ENCODE measurements around the gene DOK3.

DOK3 gene

GRCh38 chr5:177468685-177469628 is 40.7 kb downstream of the DOK3 start:
- peak; percentile 40 for DNase-seq (ENCODE audit: low spot score)
- FAIRE-seq = peak; percentile 23

GRCh38 chr5:177468329-177468684 is 41.3 kb downstream of the DOK3 start:
- DNase-seq (ENCODE audit: low spot score) (no peak), FAIRE-seq (no peak)

DNA sequence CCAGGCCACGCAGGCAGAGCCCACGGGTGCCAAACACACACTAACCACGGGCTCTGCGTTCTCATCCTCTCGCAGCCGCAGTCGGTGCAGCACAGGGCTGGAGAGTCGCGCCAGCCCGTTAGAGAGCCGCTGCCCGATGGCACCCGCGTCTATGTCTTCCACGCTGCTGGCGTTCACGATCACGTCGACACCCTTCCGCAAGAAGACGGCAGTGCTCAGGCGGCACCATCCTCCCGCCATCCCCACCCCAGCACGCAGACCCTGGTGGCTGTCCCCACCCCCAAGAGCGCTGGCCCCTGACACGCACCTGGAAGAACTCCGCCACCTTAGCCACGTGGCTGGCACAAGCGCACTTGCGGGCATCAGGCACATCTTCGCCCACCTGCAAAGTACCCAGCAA is 42.2 kb downstream of the DOK3 start:
- FAIRE-seq (no peak), DNase-seq (ENCODE audit: low spot score) (no peak)

GRCh38 chr5:177466861-177467260 is 42.8 kb downstream of the DOK3 start:
- DNase-seq (ENCODE audit: low spot score) (no peak), FAIRE-seq (no peak)

- FAIRE-seq = no peak
- DNase-seq (ENCODE audit: low spot score) = no peak
These were observed 44.6 kb downstream of the DOK3 start for GRCh38 chr5:177465044-177465443.

GRCh38 chr5:177462021-177462670 is 47.5 kb downstream of the DOK3 start:
- FAIRE-seq (no peak), DNase-seq (ENCODE audit: low spot score) (no peak)

GRCh38 chr5:177459819-177460628 is 49.6 kb downstream of the DOK3 start:
- FAIRE-seq (no peak), DNase-seq (ENCODE audit: low spot score) (no peak)

DNA sequence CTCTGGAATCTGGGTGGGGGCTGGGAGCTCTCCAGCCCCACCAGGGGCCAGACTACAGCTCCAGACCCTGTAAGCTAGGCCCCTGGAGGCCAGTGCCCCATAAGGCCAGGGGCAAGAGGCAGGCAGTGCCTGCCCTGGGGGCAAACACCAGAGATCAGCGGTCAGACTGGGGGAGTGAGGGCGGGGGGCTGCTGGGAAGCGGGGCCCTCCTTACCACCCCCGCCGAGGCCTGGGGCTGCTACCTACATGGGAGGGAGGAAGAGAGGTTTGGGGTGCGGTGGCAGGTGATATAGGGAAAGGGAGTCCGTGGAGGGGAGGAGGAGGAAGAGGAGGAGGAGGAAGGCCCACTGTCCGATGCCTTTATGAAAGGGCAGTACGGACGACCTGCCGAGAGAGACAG is 50.3 kb downstream of the DOK3 start:
- FAIRE-seq = no peak
- DNase-seq (ENCODE audit: low spot score) = no peak

DNA sequence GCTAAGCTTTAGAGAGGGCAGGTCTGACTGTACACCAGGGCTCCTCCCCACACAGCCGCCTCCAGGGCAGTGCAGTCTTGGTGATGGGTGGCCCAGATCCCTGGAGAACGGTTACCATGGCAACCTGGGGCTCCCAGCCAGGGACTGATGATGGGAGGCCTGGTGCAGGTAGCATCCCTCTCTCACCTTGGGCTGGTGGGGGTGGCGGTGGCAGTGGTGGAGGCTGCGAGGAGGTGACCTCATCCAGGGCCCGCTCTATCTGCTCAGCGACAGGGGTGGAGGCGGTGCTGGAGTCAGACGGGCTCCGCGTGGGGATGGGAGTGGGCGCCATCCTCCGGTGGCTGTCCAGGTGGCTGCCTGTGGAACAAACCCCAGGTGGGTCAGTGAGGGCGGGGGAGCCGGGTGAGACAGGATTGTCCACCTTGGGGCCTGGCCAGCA is 50.7 kb downstream of the DOK3 start:
- peak; percentile 38 for DNase-seq (ENCODE audit: low spot score)
- FAIRE-seq = no peak

GRCh38 chr5:177457852-177458681 is 51.6 kb downstream of the DOK3 start:
- DNase-seq (ENCODE audit: low spot score) (no peak), FAIRE-seq (no peak)

DNA sequence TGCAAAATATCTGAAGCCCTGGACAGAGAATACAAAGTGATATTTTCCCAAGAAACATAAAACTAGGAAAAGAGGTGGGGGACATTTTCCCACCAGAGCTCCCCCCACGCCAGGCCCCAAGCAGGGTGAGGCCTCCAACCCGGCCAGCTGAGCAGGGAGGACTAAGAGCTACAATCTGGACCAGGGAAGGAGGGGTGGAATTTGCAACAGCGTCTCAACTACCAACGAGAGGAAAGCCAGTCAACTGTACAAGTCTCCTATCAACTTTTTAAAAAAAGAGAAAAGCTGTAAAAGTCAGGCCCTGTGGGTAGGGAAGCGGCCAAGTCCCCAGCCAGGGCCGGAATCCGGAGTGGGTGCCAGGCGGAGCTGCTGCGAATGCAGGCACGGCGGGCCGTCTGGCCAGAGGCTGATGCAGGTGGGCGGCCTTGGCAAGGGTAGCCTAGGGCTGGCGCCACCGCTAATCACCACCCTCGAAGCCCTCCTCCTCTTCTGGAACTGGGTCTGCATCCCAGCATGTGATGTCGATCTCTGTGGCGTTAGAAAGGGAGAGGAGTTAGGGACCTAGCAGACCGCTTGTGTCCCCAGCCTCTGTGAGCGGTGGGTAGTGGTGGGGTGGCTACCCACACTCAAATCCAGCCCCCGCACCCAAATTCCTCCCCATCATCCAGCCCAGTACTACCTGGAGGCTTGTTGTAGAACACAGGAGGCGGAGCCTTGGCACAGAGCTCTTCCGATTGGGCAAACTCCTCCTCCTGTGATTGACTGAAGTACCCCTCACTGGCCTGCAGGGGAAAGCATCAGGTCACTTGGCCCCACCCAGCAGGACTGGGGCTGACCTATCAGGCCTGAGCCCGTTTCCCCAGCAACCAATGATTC is 52.4 kb downstream of the DOK3 start:
- peak; percentile 68 for FAIRE-seq
- DNase-seq (ENCODE audit: low spot score) = peak; percentile 94

- no peak for FAIRE-seq
These were observed 53.0 kb downstream of the DOK3 start for GRCh38 chr5:177456591-177456964.

GRCh38 chr5:177455661-177456590 is 53.7 kb downstream of the DOK3 start:
- FAIRE-seq (no peak), DNase-seq (ENCODE audit: low spot score) (peak; percentile 88)

More at GRCh38 chr5:177456591-177456964, 53.0 kb downstream of the DOK3 start:
- DNase-seq (ENCODE audit: low spot score) = no peak

DNA sequence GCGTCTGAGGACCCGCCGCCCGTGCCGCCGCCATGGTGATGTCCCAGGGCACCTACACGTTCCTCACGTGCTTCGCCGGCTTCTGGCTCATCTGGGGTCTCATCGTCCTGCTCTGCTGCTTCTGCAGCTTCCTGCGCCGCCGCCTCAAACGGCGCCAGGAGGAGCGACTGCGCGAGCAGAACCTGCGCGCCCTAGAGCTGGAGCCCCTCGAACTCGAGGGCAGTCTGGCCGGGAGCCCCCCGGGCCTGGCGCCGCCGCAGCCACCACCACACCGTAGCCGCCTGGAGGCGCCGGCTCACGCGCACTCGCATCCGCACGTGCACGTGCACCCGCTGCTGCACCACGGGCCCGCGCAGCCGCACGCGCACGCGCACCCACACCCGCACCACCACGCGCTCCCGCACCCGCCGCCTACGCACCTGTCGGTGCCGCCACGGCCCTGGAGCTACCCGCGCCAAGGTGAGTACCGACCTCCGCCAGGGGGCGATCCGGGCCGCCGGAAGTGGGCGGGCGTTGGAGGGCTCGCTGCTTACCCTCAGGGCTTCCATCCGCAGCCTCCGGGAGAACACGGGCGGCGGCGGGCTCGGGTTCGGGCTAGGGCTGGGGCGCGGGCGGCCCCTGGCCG is 54.5 kb downstream of the DOK3 start:
- FAIRE-seq (no peak), DNase-seq (ENCODE audit: low spot score) (no peak)

GRCh38 chr5:177454397-177455035 is 55.1 kb downstream of the DOK3 start:
- DNase-seq (ENCODE audit: low spot score) = no peak
- no peak for FAIRE-seq

- FAIRE-seq = no peak
These were observed 55.7 kb downstream of the DOK3 start for GRCh38 chr5:177453852-177454396.

More at GRCh38 chr5:177453852-177454396, 55.7 kb downstream of the DOK3 start:
- DNase-seq (ENCODE audit: low spot score) = no peak

All from urothelium cell line (cell line).